Activated T-helper 9 cell treated with anti-CD3 and anti-CD28 coated beads, Interleukin-2, amount 50 U/mL, for 16 hours (primary cell): ENCODE results near the gene SWAP70.

ENCODE experiments used
- DNase-seq: peaks from one replicate; pipeline ENCODE4 v3.0.0-alpha.2; 2020; ENCODE audit warnings: low read depth

Gene SWAP70

GRCh38 chr11:9753021-9753420 lies 89.1 kb downstream of the SWAP70 start:
- DNase-seq = no peak

- no peak for DNase-seq
Observed at GRCh38 chr11:9754010-9754471, 90.2 kb downstream of the SWAP70 start.

GRCh38 chr11:9755561-9756185 lies 91.8 kb downstream of the SWAP70 start:
- DNase-seq = no peak

- DNase-seq = no peak
Observed at GRCh38 chr11:9756461-9756860, 92.6 kb downstream of the SWAP70 start.

GRCh38 chr11:9756878-9757277 lies 93.0 kb downstream of the SWAP70 start:
- DNase-seq = no peak

- DNase-seq = peak; percentile 92
Observed at GRCh38 chr11:9757809-9758636, 94.1 kb downstream of the SWAP70 start.

- DNase-seq = peak; percentile 39
Observed at GRCh38 chr11:9758637-9759518, 95.0 kb downstream of the SWAP70 start.

- DNase-seq = peak; percentile 89
Observed at GRCh38 chr11:9759519-9760192, 95.8 kb downstream of the SWAP70 start.

GRCh38 chr11:9760193-9760575 lies 96.3 kb downstream of the SWAP70 start:
- no peak for DNase-seq

- DNase-seq = no peak
Observed at GRCh38 chr11:9761441-9761945, 97.6 kb downstream of the SWAP70 start.

GRCh38 chr11:9762531-9762930 lies 98.7 kb downstream of the SWAP70 start:
- DNase-seq = no peak

GRCh38 chr11:9763301-9763700 lies 99.4 kb downstream of the SWAP70 start:
- DNase-seq = no peak

GRCh38 chr11:9765320-9766101 lies 101.6 kb downstream of the SWAP70 start:
- DNase-seq = no peak

GRCh38 chr11:9769621-9770020 lies 105.7 kb downstream of the SWAP70 start:
- DNase-seq = no peak

GRCh38 chr11:9771071-9771511 lies 107.2 kb downstream of the SWAP70 start:
- DNase-seq = no peak

GRCh38 chr11:9772218-9772617 lies 108.3 kb downstream of the SWAP70 start:
- no peak for DNase-seq

GRCh38 chr11:9773524-9773923 lies 109.6 kb downstream of the SWAP70 start:
- no peak for DNase-seq

GRCh38 chr11:9774109-9774508 lies 110.2 kb downstream of the SWAP70 start:
- no peak for DNase-seq

- DNase-seq = no peak
Observed at GRCh38 chr11:9774591-9775397, 110.9 kb downstream of the SWAP70 start.

- DNase-seq = no peak
Observed at GRCh38 chr11:9775398-9775779, 111.5 kb downstream of the SWAP70 start.
